ENCODE measurements around the gene EXOC3L1.
A peak's percentile ranks its signal among the peaks of the same experiment; 100 is the strongest.

EXOC3L1 gene

DNA sequence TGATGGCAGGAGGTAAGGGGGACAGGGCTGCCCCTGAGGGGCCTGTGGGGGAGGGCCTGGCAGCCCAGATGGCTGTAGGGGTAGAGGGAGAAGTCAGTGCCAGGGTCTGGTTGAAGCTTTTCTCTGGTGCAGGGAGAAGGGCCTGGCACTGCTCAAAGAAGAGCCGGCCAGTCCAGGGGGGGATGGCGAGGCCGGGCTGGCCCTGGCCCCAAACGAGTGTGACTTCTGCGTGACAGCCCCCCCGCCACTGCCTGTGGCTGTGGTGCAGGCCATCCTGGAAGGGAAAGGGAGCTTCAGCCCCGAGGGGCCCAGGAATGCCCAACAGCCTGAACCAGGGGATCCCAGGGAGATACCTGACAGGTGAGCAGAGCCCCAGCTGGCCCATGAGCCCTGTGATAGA is 22.3 kb downstream of the EXOC3L1 start:
- DNase-seq (ENCODE audit: low read depth, low spot score): no peak
- H3K4me3 ChIP-seq (ENCODE audit: low read depth, low read length): no peak overlapping the region
- CTCF ChIA-PET: interaction anchor here (0.7 to 10.1 kb wide), 6 partner anchors 10 to 150 kb away, joined by 3 to 110 read pairs (median 10); partner anchors contain the start of genes B3GNT9 and MATCAP1
- TF ChIP-seq, protein P1, sequence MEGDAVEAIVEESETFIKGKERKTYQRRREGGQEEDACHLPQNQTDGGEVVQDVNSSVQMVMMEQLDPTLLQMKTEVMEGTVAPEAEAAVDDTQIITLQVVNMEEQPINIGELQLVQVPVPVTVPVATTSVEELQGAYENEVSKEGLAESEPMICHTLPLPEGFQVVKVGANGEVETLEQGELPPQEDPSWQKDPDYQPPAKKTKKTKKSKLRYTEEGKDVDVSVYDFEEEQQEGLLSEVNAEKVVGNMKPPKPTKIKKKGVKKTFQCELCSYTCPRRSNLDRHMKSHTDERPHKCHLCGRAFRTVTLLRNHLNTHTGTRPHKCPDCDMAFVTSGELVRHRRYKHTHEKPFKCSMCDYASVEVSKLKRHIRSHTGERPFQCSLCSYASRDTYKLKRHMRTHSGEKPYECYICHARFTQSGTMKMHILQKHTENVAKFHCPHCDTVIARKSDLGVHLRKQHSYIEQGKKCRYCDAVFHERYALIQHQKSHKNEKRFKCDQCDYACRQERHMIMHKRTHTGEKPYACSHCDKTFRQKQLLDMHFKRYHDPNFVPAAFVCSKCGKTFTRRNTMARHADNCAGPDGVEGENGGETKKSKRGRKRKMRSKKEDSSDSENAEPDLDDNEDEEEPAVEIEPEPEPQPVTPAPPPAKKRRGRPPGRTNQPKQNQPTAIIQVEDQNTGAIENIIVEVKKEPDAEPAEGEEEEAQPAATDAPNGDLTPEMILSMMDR (IDR thresholded peaks at IDR 0.05; ENCODE audit: insufficient read depth, low read length, missing control alignments): no peak
- POLR2A ChIA-PET: no interaction called here

DNA sequence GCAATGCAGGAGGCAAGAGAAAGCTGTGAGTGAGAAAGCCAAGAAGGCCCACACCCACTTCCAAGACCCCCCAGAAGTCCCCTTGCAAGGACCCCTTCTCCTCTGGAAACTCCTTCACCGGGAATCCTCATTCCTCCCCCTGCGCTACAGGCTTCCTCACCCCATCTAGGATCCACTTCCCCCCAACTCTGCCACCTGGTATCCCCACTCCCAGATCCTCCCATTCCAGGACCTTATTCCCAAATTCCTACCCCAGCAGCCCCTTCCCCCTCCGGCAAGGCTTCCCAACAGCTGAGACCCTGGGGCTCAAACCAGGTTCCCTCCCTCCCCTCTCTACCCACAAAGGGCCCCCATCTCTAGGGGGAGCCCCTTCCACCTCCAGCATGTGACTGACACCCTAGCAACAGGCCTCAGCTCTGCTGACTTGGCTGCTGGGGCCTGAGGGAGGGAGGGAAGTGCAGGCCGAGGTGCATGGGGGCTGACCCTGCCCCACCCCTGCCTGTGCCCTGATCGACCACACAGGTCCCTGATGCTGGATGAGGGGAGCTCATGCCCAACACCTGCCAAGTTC is 23.3 kb downstream of the EXOC3L1 start:
- CTCF ChIA-PET: interaction anchor here (1.4 to 7.6 kb wide), 3 partner anchors 9 to 55 kb away, joined by 3 to 54 read pairs (median 8); no protein-coding TSS in a partner anchor
- H3K4me3 ChIP-seq (ENCODE audit: low read depth, low read length): no peak overlapping the region
- TF ChIP-seq, protein P1 (IDR thresholded peaks at IDR 0.05; ENCODE audit: insufficient read depth, low read length, missing control alignments): no peak
- POLR2A ChIA-PET: no interaction called here
- DNase-seq (ENCODE audit: low read depth, low spot score): no peak

DNA sequence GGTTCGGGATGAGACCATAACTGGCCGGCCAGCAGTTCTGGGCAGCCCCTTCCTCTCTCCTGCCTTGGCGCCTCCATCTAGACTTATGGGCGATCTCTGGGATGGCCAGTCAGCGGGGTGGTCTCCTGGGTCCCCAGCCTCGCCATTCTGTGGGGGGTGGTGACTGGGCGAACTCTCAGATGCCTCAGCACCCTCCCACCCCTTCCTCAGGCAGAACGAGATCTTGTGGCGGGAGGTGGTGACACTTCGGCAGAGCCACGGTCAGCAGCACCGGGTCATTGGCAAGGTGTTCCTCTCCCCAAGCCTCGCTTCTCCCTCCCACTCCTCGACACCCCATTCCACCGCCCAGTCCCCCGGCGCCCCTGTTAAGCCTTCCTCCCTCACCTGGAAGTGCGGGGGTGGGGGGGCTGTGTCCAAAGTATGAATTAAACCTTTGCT is 23.8 kb downstream of the EXOC3L1 start:
- ChIA-PET POLR2A (no interaction called here), CTCF (interaction anchor here (1.4 to 7.6 kb wide), 2 partner anchors 8 to 11 kb away, joined by 8 to 54 read pairs; no protein-coding TSS in a partner anchor)

DNA sequence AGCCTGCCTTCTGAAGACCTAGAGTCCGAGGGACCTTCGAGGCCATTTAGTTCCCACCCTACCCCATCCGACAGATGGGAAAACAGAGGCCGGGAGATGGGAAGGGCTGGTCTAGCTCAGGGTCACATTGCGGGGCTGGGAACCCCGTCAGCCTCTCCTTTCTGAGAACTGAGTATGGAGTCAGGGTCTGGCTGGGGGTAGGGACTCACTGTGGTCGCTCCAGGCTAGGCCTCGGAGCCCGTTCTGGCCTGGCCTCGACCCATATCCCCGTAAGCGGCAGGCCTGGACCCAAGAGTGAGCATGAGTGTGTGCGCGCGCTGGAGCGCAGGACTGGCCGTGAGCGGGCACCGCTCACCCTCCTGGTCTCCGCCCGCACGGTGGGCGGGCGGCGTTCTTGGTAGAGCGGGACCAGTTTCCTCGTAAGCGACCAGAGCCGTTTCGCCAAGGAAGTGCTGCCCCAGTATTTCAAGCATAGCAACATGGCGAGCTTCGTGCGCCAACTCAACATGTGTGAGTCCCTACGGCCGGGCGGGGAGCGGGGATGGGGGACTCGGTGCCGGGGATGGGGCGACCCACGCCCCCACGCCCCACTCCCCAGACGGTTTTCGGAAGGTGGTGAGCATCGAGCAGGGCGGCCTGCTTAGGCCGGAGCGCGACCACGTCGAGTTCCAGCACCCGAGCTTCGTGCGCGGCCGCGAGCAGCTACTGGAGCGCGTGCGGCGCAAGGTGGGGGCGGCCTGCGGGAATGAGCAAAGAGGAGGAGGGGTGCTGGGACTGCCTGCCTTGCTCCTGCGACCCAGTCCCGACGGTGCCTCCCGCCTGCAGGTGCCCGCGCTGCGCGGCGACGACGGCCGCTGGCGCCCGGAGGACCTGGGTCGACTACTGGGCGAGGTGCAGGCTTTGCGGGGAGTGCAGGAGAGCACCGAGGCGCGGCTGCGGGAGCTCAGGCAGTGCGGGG is 24.5 kb downstream of the EXOC3L1 start:
- H3K4me3 ChIP-seq (ENCODE audit: low read depth, low read length): no peak overlapping the region
- TF ChIP-seq, protein P1 (IDR thresholded peaks at IDR 0.05; ENCODE audit: insufficient read depth, low read length, missing control alignments): no peak
- POLR2A ChIA-PET: no interaction called here
- no peak for DNase-seq (ENCODE audit: low read depth, low spot score)
- CTCF ChIA-PET: interaction anchor here (0.8 to 7.6 kb wide), 3 partner anchors 11 to 147 kb away, joined by 3 to 54 read pairs (median 5); no protein-coding TSS in a partner anchor

More for the DNA sequence above, 23.8 kb downstream of the EXOC3L1 start:
- no peak for DNase-seq (ENCODE audit: low read depth, low spot score)
- no peak overlapping the region for H3K4me3 ChIP-seq (ENCODE audit: low read depth, low read length)
- TF ChIP-seq, protein P1 (IDR thresholded peaks at IDR 0.05; ENCODE audit: insufficient read depth, low read length, missing control alignments): no peak

DNA sequence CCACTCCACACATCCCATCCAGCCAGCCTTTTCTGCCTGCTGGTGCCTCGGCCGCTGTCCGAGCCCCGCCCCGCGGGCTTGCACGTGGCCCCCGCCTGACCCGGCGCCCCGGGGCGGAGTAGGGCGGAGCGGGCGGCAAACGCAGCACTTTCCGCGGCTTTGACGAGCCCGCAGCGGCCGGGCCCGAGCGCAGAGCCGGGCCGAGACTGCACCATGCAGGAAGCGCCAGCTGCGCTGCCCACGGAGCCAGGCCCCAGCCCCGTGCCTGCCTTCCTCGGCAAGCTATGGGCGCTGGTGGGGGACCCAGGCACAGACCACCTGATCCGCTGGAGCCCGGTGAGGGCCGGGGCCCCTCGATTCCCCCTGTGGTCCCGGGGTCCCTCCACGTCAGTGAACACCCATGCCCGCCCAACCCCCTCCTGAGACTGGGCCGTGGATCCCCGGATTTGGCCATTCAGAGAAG is 25.3 kb downstream of the EXOC3L1 start, which contains the start of gene HSF4:
Gene HSF4 (plus strand): TSS at position 147 of the 463 bp plus-strand sequence. CDS start 67 bp downstream, at position 214.
- TF ChIP-seq, protein P1 (IDR thresholded peaks at IDR 0.05; ENCODE audit: insufficient read depth, low read length, missing control alignments): no peak
- CTCF ChIA-PET: interaction anchor here (1.1 to 7.6 kb wide), 2 partner anchors 10 to 21 kb away, joined by 5 to 54 read pairs; no protein-coding TSS in a partner anchor
- H3K4me3 ChIP-seq (ENCODE audit: low read depth, low read length): peak within 1 kb of the TSS; percentile 42
- DNase-seq (ENCODE audit: low read depth, low spot score): no peak
- POLR2A ChIA-PET: interaction anchor here (1.3 kb wide), 1 partner anchor 157 kb away, joined by 3 read pairs; no protein-coding TSS in a partner anchor

Data from AG04449 (cell line).